ENCODE results near the gene KCNAB2. TPM values are rescaled to one million over a fixed set of nuclear protein-coding genes. Genes with fewer than 3 reads are reported as not detected.

KCNAB2 gene
- total and polyA plus RNA-seq, 2 donors (not counting 1 experiment from before 2014, with no cell fraction given) = 90.7 to 143 TPM

- CTCF ChIA-PET = no interaction called here
- POLR2A ChIA-PET = no interaction called here
- Histone ChIP-seq H2AFZ (ENCODE audit: insufficient read depth, low read depth, low read length, poor library complexity, severe bottlenecking) (no peak overlapping the region), H3K36me3 (replicated peaks in 1 of 2; ENCODE audit: control extremely low read depth in 1 of 2, control insufficient read depth in 1 of 2, extremely low read depth in 1 of 2, insufficient read depth in 2 of 2, low read length in 1 of 2) (no peaks in the 10 kb centered on the region), H4K20me1 (ENCODE audit: control insufficient read depth, insufficient read depth, low read length, poor library complexity, severe bottlenecking) (no peaks in the 10 kb centered on the region), H3K79me2 (ENCODE audit: control insufficient read depth, insufficient read depth, low read length) (no peaks in the 10 kb centered on the region), H3K27me3 (replicated peaks in 1 of 4; ENCODE audit: control extremely low read depth in 1 of 4, control insufficient read depth in 3 of 4, insufficient read depth in 4 of 4, low read length in 3 of 4) (no peaks in the 10 kb centered on the region), H3K4me3 (ENCODE audit: control extremely low read depth in 1 of 5, extremely low read depth in 1 of 5, insufficient read depth in 1 of 5, low read depth in 2 of 5, low read length in 4 of 5) (no peak overlapping the region), H3K9me3 (ENCODE audit: control extremely low read depth in 1 of 3, control insufficient read depth in 2 of 3, insufficient read depth in 1 of 3, low read length in 2 of 3) (peaks cover 0 to 8% (median 6%) of the 10 kb centered on the region in 3 donors), H3K9ac (ENCODE audit: low read length) (no peak overlapping the region), H3K4me2 (replicated peaks; ENCODE audit: low read depth, low read length, poor library complexity, severe bottlenecking) (no peak overlapping the region), H3K4me1 (ENCODE audit: control insufficient read depth in 2 of 2, insufficient read depth in 2 of 2, low read length in 2 of 2) (no peaks in the 10 kb centered on the region), H3K27ac (ENCODE audit: low read length in 2 of 2) (no peak overlapping the region)
- no peak for DNase-seq
- intact Hi-C loops (cut with micrococcal nuclease) = no loop called here
- Mint-ChIP-seq H3K9me3 (ENCODE audit: insufficient read depth) (peaks cover 9% of the 10 kb centered on the region), H3K27ac (no peak overlapping the region), H3K4me3 (no peak overlapping the region), H3K27me3 (no peaks in the 10 kb centered on the region), H3K4me1 (no peaks in the 10 kb centered on the region)
- no peak for ATAC-seq (ENCODE audit: low read depth)
- no peak for TF ChIP-seq CTCF (IDR thresholded peaks at IDR 0.05)
- no peak for TF ChIP-seq EZH2 (IDR thresholded peaks at IDR 0.05; ENCODE audit: borderline replicate concordance, insufficient read depth, low read depth, low read length, poor library complexity, severe bottlenecking)
Observed at GRCh38 chr1:6117624-6118023, 71.9 kb downstream of the KCNAB2 start.

DNA sequence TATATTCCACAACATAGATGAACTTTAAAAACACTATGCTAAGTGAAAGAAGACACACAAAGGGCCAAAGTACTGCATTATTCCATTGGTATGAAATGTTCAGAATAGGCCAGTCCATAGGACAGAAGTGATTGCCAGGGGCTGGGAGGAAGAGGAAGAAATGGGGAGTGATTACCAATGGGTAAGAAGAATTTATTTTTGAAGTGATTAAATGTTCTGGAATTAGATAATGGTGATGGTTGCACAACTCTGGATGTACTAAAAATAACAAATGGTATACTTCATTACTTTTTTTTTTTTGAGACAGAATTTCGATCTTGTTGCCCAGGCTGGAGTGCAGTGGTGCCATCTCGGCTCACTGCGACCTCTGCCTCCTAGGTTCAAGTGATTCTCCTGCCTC is 72.7 kb downstream of the KCNAB2 start:
- Mint-ChIP-seq H3K27me3 (no peaks in the 10 kb centered on the region), H3K27ac (no peak overlapping the region), H3K4me3 (no peak overlapping the region), H3K9me3 (ENCODE audit: insufficient read depth) (peaks cover 9% of the 10 kb centered on the region), H3K4me1 (no peaks in the 10 kb centered on the region)
- no peak overlapping the region for H2AFZ ChIP-seq (ENCODE audit: insufficient read depth, low read depth, low read length, poor library complexity, severe bottlenecking)
- no peak overlapping the region for H3K9ac ChIP-seq (ENCODE audit: low read length)
- CTCF ChIA-PET = no interaction called here
- ATAC-seq (ENCODE audit: low read depth) (no peak), DNase-seq (no peak)
- H3K4me3 ChIP-seq (ENCODE audit: control extremely low read depth in 1 of 5, extremely low read depth in 1 of 5, insufficient read depth in 1 of 5, low read depth in 2 of 5, low read length in 4 of 5) = no peak overlapping the region
- H3K27me3 ChIP-seq (replicated peaks in 1 of 4; ENCODE audit: control extremely low read depth in 1 of 4, control insufficient read depth in 3 of 4, insufficient read depth in 4 of 4, low read length in 3 of 4) = no peaks in the 10 kb centered on the region
- H4K20me1 ChIP-seq (ENCODE audit: control insufficient read depth, insufficient read depth, low read length, poor library complexity, severe bottlenecking) = no peaks in the 10 kb centered on the region
- H3K4me1 ChIP-seq (ENCODE audit: control insufficient read depth in 2 of 2, insufficient read depth in 2 of 2, low read length in 2 of 2) = no peaks in the 10 kb centered on the region
- TF ChIP-seq CTCF (IDR thresholded peaks at IDR 0.05) (no peak), EZH2 (IDR thresholded peaks at IDR 0.05; ENCODE audit: borderline replicate concordance, insufficient read depth, low read depth, low read length, poor library complexity, severe bottlenecking) (no peak)
- intact Hi-C loops (cut with micrococcal nuclease) = no loop called here
- POLR2A ChIA-PET = no interaction called here
- H3K27ac ChIP-seq (ENCODE audit: low read length in 2 of 2) = no peak overlapping the region
- H3K36me3 ChIP-seq (replicated peaks in 1 of 2; ENCODE audit: control extremely low read depth in 1 of 2, control insufficient read depth in 1 of 2, extremely low read depth in 1 of 2, insufficient read depth in 2 of 2, low read length in 1 of 2) = no peaks in the 10 kb centered on the region
- no peak overlapping the region for H3K4me2 ChIP-seq (replicated peaks; ENCODE audit: low read depth, low read length, poor library complexity, severe bottlenecking)
- no peaks in the 10 kb centered on the region for H3K79me2 ChIP-seq (ENCODE audit: control insufficient read depth, insufficient read depth, low read length)
- peaks cover 0 to 8% (median 6%) of the 10 kb centered on the region in 3 donors for H3K9me3 ChIP-seq (ENCODE audit: control extremely low read depth in 1 of 3, control insufficient read depth in 2 of 3, insufficient read depth in 1 of 3, low read length in 2 of 3)
- no CpG with 5 or more reads among the region's 3 CpGs for WGBS (ENCODE audit: insufficient coverage)
